Endothelial cell of umbilical vein (primary cell): ENCODE results near the gene AGRP.

Experiments
- EZH2 ChIP-seq: IDR thresholded peaks from 2 replicates; pipeline ENCODE4 v1.6.1; 2012; ENCODE audit warnings: borderline replicate concordance, low read depth, mild to moderate bottlenecking, moderate library complexity, low read length, inconsistent platforms; ENCODE audit not compliant: severe bottlenecking
- FOS ChIP-seq: IDR thresholded peaks from 2 replicates; pipeline ENCODE4 v1.6.1; 2011; ENCODE audit warnings: mild to moderate bottlenecking, low read length, moderate library complexity, borderline replicate concordance; ENCODE audit not compliant: insufficient read depth
- GATA2 ChIP-seq: IDR thresholded peaks from 2 replicates; pipeline ENCODE4 v1.7.0; 2011; ENCODE audit warnings: low read depth, mild to moderate bottlenecking, moderate library complexity, mixed read lengths, low read length; ENCODE audit not compliant: insufficient read length, insufficient read depth
- JUN ChIP-seq: IDR thresholded peaks from 2 replicates; pipeline ENCODE4 v1.6.1; 2011; ENCODE audit warnings: borderline replicate concordance, low read depth; ENCODE audit not compliant: insufficient read length, insufficient read depth
- MYC ChIP-seq: IDR thresholded peaks from one replicate; pipeline ENCODE4 v1.6.1; 2011; ENCODE audit warnings: mild to moderate bottlenecking, low read depth, low read length
- POLR2A ChIP-seq: IDR thresholded peaks from 2 replicates; pipeline ENCODE4 v1.6.1; 2012; ENCODE audit warnings: low read depth, mild to moderate bottlenecking, control low read depth, low read length
- POLR2AphosphoS5 ChIP-seq: IDR thresholded peaks from 2 replicates; pipeline ENCODE4 v1.6.1; 2012; ENCODE audit warnings: low read depth, mild to moderate bottlenecking, control low read depth, low read length, moderate library complexity; ENCODE audit not compliant: insufficient read depth
- TF ChIP-seq, protein P1 (sequence below), 2 donors: IDR thresholded peaks; 1 replicate in 1 of 2; 2 replicates in 1 of 2; pipeline ENCODE4 v1.5.1; 2011; ENCODE audit warnings: low read length in 2 of 2, mild to moderate bottlenecking in 2 of 2, moderate library complexity in 2 of 2, control low read depth in 1 of 2, inconsistent platforms in 1 of 2, low read depth in 1 of 2; ENCODE audit not compliant: insufficient read depth in 1 of 2; ENCODE audit errors: extremely low read depth in 1 of 2
- TF ChIP-seq, protein P2 (sequence below): IDR thresholded peaks from 2 replicates; pipeline ENCODE4 v1.6.1; 2011; ENCODE audit not compliant: insufficient read depth, insufficient read length

DNA sequence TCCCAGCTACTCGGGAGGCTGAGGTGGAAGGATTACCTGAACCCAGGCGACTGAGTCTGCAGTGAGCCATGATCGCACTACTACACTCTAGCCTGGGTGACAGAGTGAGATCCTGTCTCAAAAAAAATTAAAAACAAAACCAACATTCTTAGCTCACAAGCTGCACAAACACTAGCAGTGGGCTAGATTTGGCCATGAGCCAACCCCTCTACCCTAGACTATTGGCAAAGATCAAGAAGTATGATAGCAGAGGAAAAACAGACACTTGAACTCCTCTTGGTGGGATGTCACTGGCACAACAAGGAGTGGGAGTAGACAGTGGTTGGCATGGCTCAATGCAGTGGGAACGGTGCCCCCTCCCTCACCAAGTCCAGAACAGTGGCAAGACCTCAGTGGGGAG lies 25.7 kb upstream of the AGRP start:
- TF ChIP-seq EZH2 (no peak), POLR2A (no peak), POLR2AphosphoS5 (no peak), GATA2 (no peak), JUN (no peak), MYC (no peak), FOS (no peak)
- TF ChIP-seq, protein P1, sequence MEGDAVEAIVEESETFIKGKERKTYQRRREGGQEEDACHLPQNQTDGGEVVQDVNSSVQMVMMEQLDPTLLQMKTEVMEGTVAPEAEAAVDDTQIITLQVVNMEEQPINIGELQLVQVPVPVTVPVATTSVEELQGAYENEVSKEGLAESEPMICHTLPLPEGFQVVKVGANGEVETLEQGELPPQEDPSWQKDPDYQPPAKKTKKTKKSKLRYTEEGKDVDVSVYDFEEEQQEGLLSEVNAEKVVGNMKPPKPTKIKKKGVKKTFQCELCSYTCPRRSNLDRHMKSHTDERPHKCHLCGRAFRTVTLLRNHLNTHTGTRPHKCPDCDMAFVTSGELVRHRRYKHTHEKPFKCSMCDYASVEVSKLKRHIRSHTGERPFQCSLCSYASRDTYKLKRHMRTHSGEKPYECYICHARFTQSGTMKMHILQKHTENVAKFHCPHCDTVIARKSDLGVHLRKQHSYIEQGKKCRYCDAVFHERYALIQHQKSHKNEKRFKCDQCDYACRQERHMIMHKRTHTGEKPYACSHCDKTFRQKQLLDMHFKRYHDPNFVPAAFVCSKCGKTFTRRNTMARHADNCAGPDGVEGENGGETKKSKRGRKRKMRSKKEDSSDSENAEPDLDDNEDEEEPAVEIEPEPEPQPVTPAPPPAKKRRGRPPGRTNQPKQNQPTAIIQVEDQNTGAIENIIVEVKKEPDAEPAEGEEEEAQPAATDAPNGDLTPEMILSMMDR (IDR thresholded peaks at IDR 0.05; ENCODE audit: extremely low read depth in 1 of 2, insufficient read depth in 1 of 2, low read depth in 1 of 2, low read length in 2 of 2), result no peak
- TF ChIP-seq, protein P2, sequence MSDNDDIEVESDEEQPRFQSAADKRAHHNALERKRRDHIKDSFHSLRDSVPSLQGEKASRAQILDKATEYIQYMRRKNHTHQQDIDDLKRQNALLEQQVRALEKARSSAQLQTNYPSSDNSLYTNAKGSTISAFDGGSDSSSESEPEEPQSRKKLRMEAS, result no peak
